Right lung (tissue), 5 donors: Measurements from ENCODE around the gene TET2. TPM values are rescaled to one million over a fixed set of nuclear protein-coding genes. Genes with fewer than 3 reads are reported as not detected.

Experiments
- DNase-seq, 2 donors: peaks; one replicate each; pipeline ENCODE4 v3.0.0-alpha.2; 2013
- polyA plus RNA-seq, 5 donors: library from polyadenylated mRNA; unstranded; fragments of 120-200 nt; gene quantifications; one replicate each; pipeline versions ENCODE4 v1.2.1 to v1.2.3, GENCODE V29; 2013; ENCODE audit warnings: inconsistent platforms in 1 of 5, low replicate concordance in 1 of 5; ENCODE audit not compliant: insufficient read length in 5 of 5, insufficient read depth in 1 of 5

The TET2 gene
- polyA plus RNA-seq, 5 donors, result 26.5 to 48.0 (median 45.1) TPM

GRCh38 chr4:105181259-105181658 lies 34.6 kb downstream of the TET2 start:
- DNase-seq, result no peak

- DNase-seq, result no peak
These were observed 35.5 kb downstream of the TET2 start for GRCh38 chr4:105182211-105182610.

GRCh38 chr4:105184316-105184980 lies 37.8 kb downstream of the TET2 start:
- DNase-seq, result no peak

DNA sequence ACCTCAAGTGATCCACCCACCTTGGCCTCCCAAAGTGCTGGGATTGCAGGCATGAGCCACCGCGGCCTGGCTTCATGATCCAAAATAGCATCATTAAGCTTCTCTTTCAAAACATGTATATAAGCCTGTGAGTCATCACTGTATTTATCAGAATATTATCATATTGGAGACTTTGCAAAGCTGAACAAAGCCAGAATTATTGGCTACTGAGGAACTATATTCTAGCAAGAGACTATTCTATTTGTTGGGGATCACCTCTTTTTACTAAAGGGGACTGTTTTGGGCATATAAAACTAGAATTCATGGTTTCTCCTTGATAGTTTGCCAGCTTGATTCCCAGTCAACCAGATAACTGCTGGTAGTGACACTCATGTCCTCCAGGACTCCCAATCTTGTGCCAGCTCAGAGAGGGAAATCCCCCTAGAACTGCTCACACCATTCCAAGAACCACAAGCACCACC lies 40.1 kb downstream of the TET2 start:
- DNase-seq, result no peak

GRCh38 chr4:105189855-105190650 lies 43.4 kb downstream of the TET2 start:
- DNase-seq, result no peak

GRCh38 chr4:105191621-105192210 lies 45.0 kb downstream of the TET2 start:
- no peak for DNase-seq

- DNase-seq, result no peak
These were observed 45.8 kb downstream of the TET2 start for GRCh38 chr4:105192474-105192873.

- DNase-seq, result no peak
These were observed 46.2 kb downstream of the TET2 start for GRCh38 chr4:105192910-105193309.

GRCh38 chr4:105193536-105193935 lies 46.9 kb downstream of the TET2 start:
- no peak for DNase-seq

GRCh38 chr4:105194328-105195231 lies 47.9 kb downstream of the TET2 start:
- DNase-seq, result no peak

DNA sequence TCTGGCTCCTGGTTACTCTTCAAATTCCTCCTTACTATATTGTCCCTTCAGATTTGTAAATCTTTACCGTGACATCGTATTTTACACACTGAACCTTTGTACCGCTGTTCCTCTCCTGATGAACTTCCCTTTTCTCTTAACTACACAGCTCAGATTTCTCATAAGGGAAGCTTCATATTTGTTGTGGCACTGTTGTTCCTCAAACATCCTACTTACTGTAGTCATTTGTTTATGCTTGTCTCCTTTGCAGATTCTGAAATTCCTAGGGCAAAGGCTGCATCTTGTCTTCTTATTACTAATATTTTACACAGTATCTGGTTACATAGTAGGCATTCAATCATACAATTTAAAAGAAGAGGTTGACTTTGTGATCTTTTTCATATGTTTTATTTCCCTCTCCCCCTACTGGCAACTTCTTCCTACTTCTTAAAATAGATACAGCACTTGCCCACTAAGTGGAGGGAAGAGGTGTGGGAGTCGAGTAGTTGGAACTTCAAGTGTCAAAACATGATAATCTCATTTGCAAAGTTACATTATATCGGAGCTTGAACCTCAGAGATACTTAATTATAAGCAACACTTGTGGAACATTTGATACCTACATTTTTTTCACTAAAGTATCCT lies 50.0 kb downstream of the TET2 start:
- DNase-seq, result no peak

DNA sequence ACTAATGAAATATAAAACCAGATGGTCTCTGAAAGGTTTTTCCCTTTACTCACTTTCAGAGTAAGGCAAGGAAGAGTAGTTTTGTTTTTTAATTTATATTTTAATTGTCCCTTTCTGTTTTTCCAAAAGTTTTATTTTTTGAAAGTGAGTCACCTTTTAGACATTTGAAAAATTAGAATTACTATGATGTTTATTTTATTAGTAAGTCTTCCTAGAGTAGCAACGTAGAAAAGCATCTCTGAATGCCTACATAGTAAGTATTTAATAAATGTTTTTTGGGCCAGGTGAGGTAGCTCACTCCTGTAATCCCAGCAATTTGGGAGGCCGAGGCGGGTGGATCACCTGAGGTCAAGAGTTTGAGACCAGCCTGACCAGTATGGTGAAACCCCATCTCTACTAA lies 51.1 kb downstream of the TET2 start:
- no peak for DNase-seq

DNA sequence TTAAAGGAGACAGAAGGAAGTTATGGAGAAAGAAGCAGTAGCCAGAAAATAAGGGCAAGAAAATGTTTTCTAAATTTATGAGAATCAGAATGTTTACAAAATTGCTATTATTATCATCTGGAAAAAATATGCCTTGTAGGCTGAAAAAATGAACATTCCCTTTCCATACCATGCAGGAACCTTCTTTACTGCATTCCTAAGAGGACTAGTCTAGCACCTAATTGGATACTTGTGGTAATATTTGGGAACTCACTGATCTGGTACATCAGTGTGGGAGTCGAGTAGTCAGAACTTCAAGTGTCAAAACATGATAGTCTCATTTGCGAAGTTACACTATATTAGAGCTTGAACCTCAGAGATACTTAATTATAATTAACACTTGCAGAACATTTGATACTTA lies 51.9 kb downstream of the TET2 start:
- no peak for DNase-seq

- no peak for DNase-seq
These were observed 59.5 kb downstream of the TET2 start for GRCh38 chr4:105206214-105206613.

DNA sequence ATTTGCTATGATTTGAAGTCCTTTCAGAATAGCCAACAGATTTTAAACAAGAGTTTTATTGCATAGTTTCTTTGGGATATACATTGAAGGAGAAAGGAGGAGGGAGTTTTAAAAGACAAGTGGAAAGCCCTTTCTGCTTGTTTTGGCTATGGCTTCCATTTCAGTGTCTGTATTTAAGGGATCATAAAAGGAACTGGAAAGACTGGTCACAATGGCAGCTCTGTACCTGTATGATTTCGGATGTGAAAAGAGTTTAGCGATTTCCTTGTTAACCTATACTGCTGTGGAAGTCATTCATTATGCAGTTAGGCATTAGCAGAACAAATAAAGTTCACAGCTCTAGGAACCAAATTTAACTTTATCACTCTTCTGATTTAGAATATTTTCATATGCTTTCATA lies 60.7 kb downstream of the TET2 start:
- no peak for DNase-seq

DNA sequence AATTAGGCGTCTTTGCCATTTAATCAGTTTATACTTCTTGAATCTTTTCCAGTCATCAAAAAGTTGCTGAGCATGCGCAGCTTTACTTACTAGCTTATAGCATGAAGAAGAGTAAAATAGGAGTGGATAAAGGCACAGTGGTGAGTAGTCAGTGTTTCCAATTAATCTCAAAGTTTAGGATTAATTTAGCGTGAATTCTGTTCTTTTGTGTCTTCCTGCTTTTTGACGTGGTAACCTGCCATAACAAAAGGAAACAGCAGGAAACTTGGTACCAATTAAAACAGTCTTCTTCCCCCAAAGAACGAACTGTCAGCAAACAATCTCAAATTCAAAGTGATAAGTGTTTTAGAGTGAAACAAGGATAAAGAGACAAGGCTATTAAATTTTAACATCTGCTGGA lies 61.9 kb downstream of the TET2 start:
- DNase-seq, result no peak

- DNase-seq, result no peak
These were observed 64.2 kb downstream of the TET2 start for GRCh38 chr4:105210916-105211315.

DNA sequence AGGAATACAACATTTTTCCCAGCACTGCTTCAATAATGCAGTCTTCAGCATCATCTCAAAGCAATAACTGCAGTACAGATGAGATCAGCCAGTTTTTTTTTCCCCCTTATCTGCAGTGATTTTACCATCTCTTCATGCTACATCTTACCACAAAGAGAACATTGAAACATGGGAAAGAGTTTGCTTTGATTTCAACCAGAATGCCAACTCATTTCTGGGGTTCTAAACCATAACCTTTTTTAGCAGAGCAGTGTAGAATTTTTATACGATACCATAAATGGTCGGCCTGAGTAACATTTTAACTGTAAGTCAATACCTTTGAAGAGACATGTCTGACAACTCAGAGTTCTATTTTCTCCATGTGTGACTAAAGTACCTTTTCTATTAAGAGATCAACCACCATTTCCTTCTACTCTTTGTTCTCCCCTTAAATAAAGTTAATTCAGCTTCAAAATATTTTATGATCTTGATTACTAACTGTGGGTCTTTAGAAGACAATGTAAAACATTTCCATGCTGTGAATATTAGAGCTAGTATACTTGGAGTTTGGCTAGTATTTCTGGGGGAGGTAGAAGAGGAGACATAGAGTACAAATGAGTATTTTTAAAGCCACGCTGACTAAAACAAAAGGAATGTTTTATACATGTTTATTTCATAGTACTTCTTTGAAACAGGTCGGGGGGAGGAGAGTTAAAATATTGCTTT lies 69.1 kb downstream of the TET2 start:
- DNase-seq, result no peak

GRCh38 chr4:105225500-105225899 lies 78.8 kb downstream of the TET2 start:
- DNase-seq, result no peak

- DNase-seq, result no peak
These were observed 80.4 kb downstream of the TET2 start for GRCh38 chr4:105227054-105227453.

DNA sequence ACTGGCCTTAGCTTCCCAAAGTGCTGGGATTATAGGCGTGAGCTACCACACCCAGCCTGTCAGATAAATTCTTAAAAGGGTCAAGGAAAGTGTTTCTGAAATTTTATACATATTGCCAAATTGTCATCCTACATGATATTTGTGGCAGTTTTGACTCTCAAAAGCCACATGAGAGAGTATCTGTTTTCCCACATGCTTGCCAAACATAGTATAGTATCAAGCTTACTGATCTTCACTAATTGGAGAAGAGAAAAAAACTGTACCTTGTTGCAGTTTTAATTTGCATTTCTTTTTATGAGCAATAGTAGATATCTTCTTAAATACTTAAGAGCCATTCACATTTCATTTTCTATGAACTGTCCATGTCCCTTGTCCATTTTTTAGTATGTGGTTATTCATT lies 83.6 kb downstream of the TET2 start:
- DNase-seq, result no peak
